MG63 (cell line): Measurements from ENCODE around the gene ARSK. TPM values are rescaled to one million over a fixed set of nuclear protein-coding genes. Genes with fewer than 3 reads are reported as not detected.

Experiments used
- DNase-seq: peaks from one replicate; pipeline ENCODE4 v3.0.0-alpha.2; 2020
- H3K27me3 ChIP-seq: fragments of 250-450 bp; sonication (Bioruptor Pico); 2 replicates; pipeline ENCODE4 v1.5.1; 2020; ENCODE audit warnings: mild to moderate bottlenecking, moderate library complexity
- H3K36me3 ChIP-seq: fragments of 250-450 bp; sonication (Bioruptor Pico); 2 replicates; pipeline ENCODE4 v1.5.1; 2020; ENCODE audit warnings: mild to moderate bottlenecking, moderate library complexity
- H3K4me3 ChIP-seq: fragments of 250-450 bp; sonication (Bioruptor Pico); 2 replicates; pipeline ENCODE4 v1.5.1; 2020; ENCODE audit warnings: mild to moderate bottlenecking, moderate library complexity
- H3K9me3 ChIP-seq: fragments of 250-450 bp; sonication (Bioruptor Pico); 2 replicates; pipeline ENCODE4 v1.5.1; 2020; ENCODE audit warnings: mild to moderate bottlenecking, moderate library complexity
- total RNA-seq: library from RNA; depleted of rRNA; stranded (reverse); fragments of >200 nt; shearing (Covaris generic); gene quantifications from 2 replicates; pipeline ENCODE4 v1.2.3, GENCODE V29; 2014; ENCODE audit warnings: low replicate concordance; rRNA removed

The ARSK gene
- total RNA-seq, 1 experiment from 2014 or later: 6.0 TPM

GRCh38 chr5:95652849-95653248, 97.9 kb downstream of the ARSK start:
- DNase-seq: no peak
- no peaks in the 10 kb centered on the region for H3K27me3 ChIP-seq

GRCh38 chr5:95654196-95654595, 99.3 kb downstream of the ARSK start:
- no peak for DNase-seq
- no peaks in the 10 kb centered on the region for H3K36me3 ChIP-seq
- H3K9me3 ChIP-seq: no peaks in the 10 kb centered on the region
- H3K4me3 ChIP-seq: no peak overlapping the region
- no peaks in the 10 kb centered on the region for H3K27me3 ChIP-seq

More at GRCh38 chr5:95652849-95653248, 97.9 kb downstream of the ARSK start:
- Histone ChIP-seq H3K36me3 (no peaks in the 10 kb centered on the region), H3K4me3 (no peak overlapping the region), H3K9me3 (no peaks in the 10 kb centered on the region)

Other genes starting within 250 kb of the ARSK start
- gene FAM81B, start 163.7 kb upstream of the ARSK start, total RNA-seq: not detected in 2 replicates
- 50.6 and 89.5 TPM in 2 replicates for gene SKIC3, start 124 bp upstream of the ARSK start, total RNA-seq
- gene GPR150, start 65.0 kb downstream of the ARSK start, total RNA-seq: not detected in 2 replicates
- 2.2 and 10.7 TPM in 2 replicates for gene RFESD, start 91.7 kb downstream of the ARSK start, total RNA-seq
- gene SPATA9, start 127.9 kb downstream of the ARSK start, total RNA-seq: 1.1 TPM in 1 of 2 replicates, not detected in the other
- gene RHOBTB3, start 176.2 kb downstream of the ARSK start, total RNA-seq: 74.7 and 99.2 TPM in 2 replicates